ENCODE results near the gene GPX7.

GPX7 gene

DNA sequence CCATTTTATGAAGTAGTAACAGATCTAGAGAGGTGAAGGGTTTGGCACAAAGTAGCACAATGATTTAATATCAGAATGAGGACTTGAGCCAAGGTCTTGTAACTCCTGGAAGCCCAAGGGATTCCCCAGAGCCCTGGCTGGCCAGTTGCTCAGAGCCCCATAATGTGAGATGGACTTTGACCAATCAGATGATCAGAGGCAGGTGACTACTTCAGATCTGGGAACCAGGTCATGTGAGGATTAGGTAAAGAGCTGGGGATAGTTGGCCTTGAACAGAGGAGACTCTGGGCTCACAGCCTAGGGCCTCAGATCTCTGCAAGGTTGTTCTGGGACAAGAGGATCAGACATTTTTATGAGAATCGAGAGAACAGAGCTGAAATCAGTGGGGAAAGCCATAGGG, 49.7 kb downstream of the GPX7 start:
- TF ChIP-seq GATA1 (IDR thresholded peaks at IDR 0.05; ENCODE audit: low read depth, low read length) (no peak), POLR2A (IDR thresholded peaks at IDR 0.05; ENCODE audit: low read length) (no peak)
- no peak for DNase-seq

DNA sequence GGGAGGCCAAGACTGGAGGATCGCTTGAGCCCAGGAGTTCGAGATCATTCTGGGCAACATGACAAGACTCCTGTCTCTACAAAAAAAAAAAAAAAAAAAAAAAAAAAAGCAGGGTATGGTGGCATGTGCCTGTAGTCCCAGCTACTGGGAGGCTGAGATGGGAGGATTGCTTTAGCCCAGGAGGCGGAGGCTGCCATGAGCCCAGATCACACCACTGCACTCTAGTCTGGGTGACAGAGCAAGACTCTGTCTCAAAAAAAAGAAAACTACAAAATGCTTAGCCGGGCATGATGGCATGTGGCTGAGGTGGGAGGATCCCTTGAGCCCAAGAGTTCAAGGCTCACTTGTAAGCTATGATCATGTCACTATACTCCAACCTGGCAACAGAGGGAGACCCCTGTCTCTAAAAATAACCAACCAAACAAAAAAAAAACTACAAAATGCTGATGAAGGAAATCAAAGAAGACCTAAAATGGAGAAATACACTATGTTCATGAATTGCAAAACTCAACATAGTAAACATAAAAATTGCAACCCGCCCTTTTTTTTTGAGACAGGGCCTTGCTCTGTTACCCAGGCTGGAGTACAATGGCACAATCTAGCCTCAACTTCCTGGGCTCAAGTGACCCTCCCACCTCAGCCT, 51.2 kb downstream of the GPX7 start:
- TF ChIP-seq POLR2A (IDR thresholded peaks at IDR 0.05; ENCODE audit: low read length) (no peak), GATA1 (IDR thresholded peaks at IDR 0.05; ENCODE audit: low read depth, low read length) (no peak)
- DNase-seq: no peak

DNA sequence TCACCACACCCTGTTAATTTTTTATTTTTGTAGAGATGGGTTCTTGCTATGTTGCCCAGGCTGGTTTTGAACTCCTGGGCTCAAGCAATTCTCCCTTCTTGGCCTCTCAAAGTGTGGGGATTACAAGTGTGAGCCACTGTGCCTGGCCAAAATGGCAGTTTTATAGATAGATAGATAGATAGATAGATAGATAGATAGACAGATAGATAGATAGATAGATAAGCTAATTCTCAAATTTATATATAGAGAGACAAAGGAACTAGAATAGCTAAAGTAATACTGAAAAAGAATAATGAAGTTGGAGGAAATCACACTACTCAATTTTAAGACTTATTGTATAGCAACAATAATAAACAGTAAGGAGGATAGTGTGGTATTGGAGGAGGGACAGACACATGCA, 51.9 kb downstream of the GPX7 start:
- TF ChIP-seq GATA1 (IDR thresholded peaks at IDR 0.05; ENCODE audit: low read depth, low read length) (no peak), POLR2A (IDR thresholded peaks at IDR 0.05; ENCODE audit: low read length) (no peak)
- DNase-seq: no peak

DNA sequence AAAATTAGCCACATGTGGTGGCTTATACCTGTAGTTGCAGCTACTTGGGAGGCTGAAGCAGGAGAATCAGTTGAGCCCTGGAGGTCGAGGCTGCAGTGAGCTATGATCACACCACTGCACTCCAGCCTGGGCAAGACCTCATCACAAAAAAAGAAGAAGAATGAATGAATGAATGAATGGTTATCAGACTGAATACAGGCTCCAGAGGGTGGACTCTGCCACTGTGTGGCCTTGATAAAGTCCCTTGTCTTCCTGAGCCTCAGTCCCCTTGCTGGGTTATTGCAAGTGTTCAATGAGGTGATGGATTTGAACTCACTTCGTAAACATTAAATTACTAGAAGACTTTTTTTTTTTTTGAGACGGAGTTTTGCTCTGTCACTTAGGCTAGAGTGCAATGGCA, 55.5 kb downstream of the GPX7 start:
- no peak for TF ChIP-seq POLR2A (IDR thresholded peaks at IDR 0.05; ENCODE audit: low read length)
- no peak for TF ChIP-seq GATA1 (IDR thresholded peaks at IDR 0.05; ENCODE audit: low read depth, low read length)
- DNase-seq: peak in 1 of 2 experiments; percentile 8
